Sigmoid colon (tissue), 7 donors: Measurements from ENCODE around the gene C1QTNF6. TPM values are rescaled to one million over a fixed set of nuclear protein-coding genes. Genes with fewer than 3 reads are reported as not detected.

Experiments
- DNase-seq: peaks from one replicate; pipeline ENCODE4 v3.0.0-alpha.2; 2019
- H3K27ac ChIP-seq, 4 donors: fragments of 200-600 bp; sonication (generic); one replicate each; pipeline ENCODE4 v1.5.1; 2016 to 2019; ENCODE audit warnings: mild to moderate bottlenecking in 1 of 4
- H3K27me3 ChIP-seq, 3 donors: fragments of 200-600 bp; sonication (generic); one replicate each; pipeline ENCODE4 v1.5.1; 2019; ENCODE audit warnings: mild to moderate bottlenecking in 1 of 3
- H3K36me3 ChIP-seq, 4 donors: fragments of 200-600 bp; sonication (generic); one replicate each; pipeline ENCODE4 v1.5.1; 2016 to 2019
- H3K4me1 ChIP-seq, 4 donors: fragments of 200-600 bp; sonication (generic); one replicate each; pipeline ENCODE4 v1.5.1; 2017 to 2019
- H3K4me3 ChIP-seq, 4 donors: fragments of 200-600 bp; sonication (generic); one replicate each; pipeline ENCODE4 v1.5.1; 2017 to 2019; ENCODE audit warnings: mild to moderate bottlenecking in 2 of 4, moderate library complexity in 1 of 4
- H3K9me3 ChIP-seq, 4 donors: fragments of 200-600 bp in 3 of 4; sonication (generic) in 3 of 4; one replicate each; pipeline versions ENCODE4 v1.5.1 to v1.6.1; 2013 to 2019
- EP300 ChIP-seq, 4 donors: sonication (generic); formaldehyde crosslinking; IDR thresholded peaks; one replicate each; pipeline ENCODE4 v1.6.1; 2017; ENCODE audit warnings: antibody characterized with exemption in 4 of 4
- POLR2A ChIP-seq, 2 donors: fragments of 450-650 bp; IDR thresholded peaks; one replicate each; pipeline ENCODE4 v1.6.1; 2016; ENCODE audit warnings: antibody characterized with exemption in 2 of 2, mild to moderate bottlenecking in 2 of 2, moderate library complexity in 2 of 2
- POLR2AphosphoS5 ChIP-seq, 4 donors: sonication (generic); formaldehyde crosslinking; IDR thresholded peaks; one replicate each; pipeline ENCODE4 v1.6.1; 2017; ENCODE audit warnings: antibody characterized with exemption in 4 of 4
- WGBS, 2 donors: extraction: QIAGEN DNeasy Blood & Tissue Kit; methylation state at CpG; one replicate each; pipeline ENCODE4 v1.1.7; 2013; 5-methylcytosine and 5-hydroxymethylcytosine counted together
- intact Hi-C: fragments of 100-400 bp; cut with DNase I; formaldehyde crosslinking; loops from one replicate; pipeline ENCODE4 v1.15.1; 2023
- polyA plus RNA-seq, 3 donors: library from polyadenylated mRNA; stranded (reverse); fragments of 200-250 nt; gene quantifications; one replicate each; pipeline ENCODE4 v1.2.3, GENCODE V29; 2013
- total RNA-seq, 4 donors: library from RNA; depleted of rRNA; stranded (reverse); fragments of >200 nt; gene quantifications; one replicate each; pipeline ENCODE4 v1.1.0, GENCODE V29; 2016
- TF ChIP-seq, protein P1 (sequence below), 4 experiments: fragments of 450-650 bp in 3 of 4; fragments of 200-600 bp in 1 of 4; IDR thresholded peaks; one replicate each; pipeline ENCODE4 v1.5.1; 2016 to 2019; ENCODE audit warnings: antibody characterized with exemption in 4 of 4, mild to moderate bottlenecking in 3 of 4, moderate library complexity in 2 of 4
- donor health status: healthy with polysubstance abuse.
- donor health status: Bipolar disorder and iron deficiency.
- donor health status: healthy.

C1QTNF6 gene
- total and polyA plus RNA-seq, 7 donors: 1.1 to 12.1 (median 1.8) TPM

DNA sequence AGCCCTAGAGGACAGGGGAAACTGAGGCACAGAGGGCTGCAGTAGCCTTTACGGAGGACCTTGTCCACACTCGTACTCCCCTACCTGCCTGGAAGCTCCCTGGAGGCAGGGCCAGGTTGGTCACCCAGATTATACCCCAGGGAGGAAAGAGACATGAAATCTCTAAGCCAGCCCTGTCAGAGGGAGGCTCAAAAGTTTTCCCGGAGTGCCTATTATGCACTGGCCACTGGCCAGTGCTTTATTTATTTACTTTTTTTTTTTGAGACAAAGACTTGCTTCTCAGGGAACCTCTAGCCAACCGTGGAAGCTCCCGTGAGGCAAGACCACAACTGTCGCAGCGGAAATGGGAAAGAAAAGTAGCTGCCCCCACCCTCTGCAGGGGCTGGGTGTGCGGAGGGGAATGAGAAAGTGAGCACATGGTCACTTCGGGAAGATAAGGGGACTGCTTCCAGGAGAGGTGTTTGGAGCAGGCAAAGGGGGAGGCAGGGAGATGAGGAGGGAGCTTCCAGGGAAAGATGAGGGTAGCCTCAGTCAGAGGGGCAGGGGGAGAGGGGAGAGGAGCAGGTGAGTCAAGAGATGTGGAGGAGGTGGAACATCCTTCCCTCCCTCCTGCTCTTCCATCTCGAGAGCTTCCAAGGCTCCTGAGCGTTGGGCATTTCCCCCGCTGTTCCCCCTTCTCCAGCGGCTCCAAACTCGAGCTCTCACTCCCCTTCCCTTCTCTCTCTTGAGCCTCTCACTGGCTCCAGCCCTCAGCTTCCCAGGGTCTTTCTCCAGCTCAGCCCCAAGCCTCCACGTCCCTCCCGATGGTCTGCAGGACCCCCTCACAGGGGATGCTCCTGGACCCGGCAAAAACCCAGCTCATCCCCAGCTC, 42.6 kb downstream of the C1QTNF6 start:
- 20 to 45% methylated on average over 17 of the region's 17 CpGs for WGBS, 2 donors
- Histone ChIP-seq H3K27me3 (peaks cover 0 to 25% (median 0%) of the 10 kb centered on the region in 3 donors), H3K27ac (no peak overlapping the region), H3K36me3 (no peaks in the 10 kb centered on the region), H3K4me1 (no peaks in the 10 kb centered on the region), H3K4me3 (no peak overlapping the region), H3K9me3 (no peaks in the 10 kb centered on the region)
- no peak for DNase-seq
- TF ChIP-seq POLR2A (IDR thresholded peaks at IDR 0.05): no peak
- TF ChIP-seq, protein P1, sequence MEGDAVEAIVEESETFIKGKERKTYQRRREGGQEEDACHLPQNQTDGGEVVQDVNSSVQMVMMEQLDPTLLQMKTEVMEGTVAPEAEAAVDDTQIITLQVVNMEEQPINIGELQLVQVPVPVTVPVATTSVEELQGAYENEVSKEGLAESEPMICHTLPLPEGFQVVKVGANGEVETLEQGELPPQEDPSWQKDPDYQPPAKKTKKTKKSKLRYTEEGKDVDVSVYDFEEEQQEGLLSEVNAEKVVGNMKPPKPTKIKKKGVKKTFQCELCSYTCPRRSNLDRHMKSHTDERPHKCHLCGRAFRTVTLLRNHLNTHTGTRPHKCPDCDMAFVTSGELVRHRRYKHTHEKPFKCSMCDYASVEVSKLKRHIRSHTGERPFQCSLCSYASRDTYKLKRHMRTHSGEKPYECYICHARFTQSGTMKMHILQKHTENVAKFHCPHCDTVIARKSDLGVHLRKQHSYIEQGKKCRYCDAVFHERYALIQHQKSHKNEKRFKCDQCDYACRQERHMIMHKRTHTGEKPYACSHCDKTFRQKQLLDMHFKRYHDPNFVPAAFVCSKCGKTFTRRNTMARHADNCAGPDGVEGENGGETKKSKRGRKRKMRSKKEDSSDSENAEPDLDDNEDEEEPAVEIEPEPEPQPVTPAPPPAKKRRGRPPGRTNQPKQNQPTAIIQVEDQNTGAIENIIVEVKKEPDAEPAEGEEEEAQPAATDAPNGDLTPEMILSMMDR (IDR thresholded peaks at IDR 0.05): no peak
- TF ChIP-seq POLR2AphosphoS5 (IDR thresholded peaks at IDR 0.05): no peak
- no peak for TF ChIP-seq EP300 (IDR thresholded peaks at IDR 0.05)
- intact Hi-C loops: no loop called here

DNA sequence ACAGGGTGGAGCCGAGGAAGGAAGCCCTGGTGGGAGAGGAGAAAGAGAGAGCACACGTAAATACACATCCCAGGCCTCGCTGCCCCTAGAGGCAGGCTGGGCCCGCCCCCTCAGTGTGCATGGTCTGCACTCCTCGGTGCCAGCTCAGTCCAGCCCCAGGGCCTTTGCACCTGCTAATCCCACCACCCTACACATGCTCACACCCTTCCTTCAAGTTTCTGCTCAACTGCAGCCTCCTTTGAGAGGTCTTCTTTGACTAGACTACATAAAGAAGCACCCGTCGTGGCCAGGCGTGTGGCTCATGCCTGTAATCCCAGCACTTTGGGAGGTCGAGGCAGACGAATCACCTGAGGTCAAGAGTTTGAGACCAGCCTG, 43.9 kb downstream of the C1QTNF6 start:
- Histone ChIP-seq H3K4me1 (no peaks in the 10 kb centered on the region), H3K27me3 (peaks cover 0 to 25% (median 0%) of the 10 kb centered on the region in 3 donors), H3K4me3 (no peak overlapping the region), H3K9me3 (no peaks in the 10 kb centered on the region), H3K27ac (no peak overlapping the region), H3K36me3 (no peaks in the 10 kb centered on the region)
- intact Hi-C loops: no loop called here
- TF ChIP-seq POLR2A (IDR thresholded peaks at IDR 0.05) (no peak), EP300 (IDR thresholded peaks at IDR 0.05) (no peak), POLR2AphosphoS5 (IDR thresholded peaks at IDR 0.05) (no peak)
- TF ChIP-seq, protein P1 (IDR thresholded peaks at IDR 0.05): no peak
- no peak for DNase-seq
- 88 to 90% methylated on average over 10 of the region's 10 CpGs for WGBS, 2 donors

DNA sequence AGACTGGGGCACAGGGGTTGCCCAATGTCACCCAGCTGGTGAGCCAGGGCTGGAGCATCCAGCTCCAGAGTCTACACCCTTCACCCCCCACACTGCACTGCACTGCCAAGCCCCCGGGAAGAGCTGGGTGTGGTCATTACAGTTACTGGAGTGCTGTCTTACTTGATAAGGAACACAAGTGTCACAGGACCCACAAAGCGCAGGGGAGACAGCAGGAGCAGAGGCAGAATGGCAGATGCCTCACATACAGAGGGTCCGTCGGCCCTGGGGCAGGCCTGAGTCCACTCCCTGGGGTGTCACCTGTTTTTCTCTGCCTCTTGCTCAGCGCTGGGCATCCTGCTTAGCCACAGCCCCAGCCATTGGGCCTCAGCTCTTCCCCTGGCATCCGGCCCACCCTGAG, 46.1 kb downstream of the C1QTNF6 start:
- Histone ChIP-seq H3K27ac (no peak overlapping the region), H3K27me3 (peaks cover 0 to 25% (median 0%) of the 10 kb centered on the region in 3 donors), H3K9me3 (no peaks in the 10 kb centered on the region), H3K4me1 (no peaks in the 10 kb centered on the region), H3K36me3 (no peaks in the 10 kb centered on the region), H3K4me3 (no peak overlapping the region)
- intact Hi-C loops: no loop called here
- 65 to 74% methylated on average over 6 of the region's 6 CpGs for WGBS, 2 donors
- no peak for DNase-seq
- TF ChIP-seq POLR2A (IDR thresholded peaks at IDR 0.05) (no peak), EP300 (IDR thresholded peaks at IDR 0.05) (no peak)

DNA sequence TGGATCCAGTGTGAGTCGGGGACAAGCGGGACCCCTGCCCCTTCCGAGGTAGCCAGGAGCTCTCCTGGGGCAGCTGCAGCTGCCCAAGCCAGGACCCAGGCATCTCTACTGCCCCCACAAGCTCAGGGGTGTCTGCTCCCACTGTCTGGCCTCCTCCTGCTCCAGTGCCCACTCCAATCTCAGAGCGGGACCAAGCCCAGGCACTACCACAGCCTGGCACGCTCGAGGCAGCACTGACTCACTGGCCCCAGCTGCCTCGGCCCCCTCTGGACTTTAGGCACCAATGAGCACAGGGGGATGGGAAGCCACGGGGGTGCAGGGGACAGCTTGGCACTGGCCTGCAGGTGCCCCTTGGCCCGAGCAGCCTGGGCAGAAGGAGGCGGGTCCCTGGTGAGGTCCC, 46.6 kb downstream of the C1QTNF6 start:
- Histone ChIP-seq H3K4me3 (no peak overlapping the region), H3K4me1 (no peaks in the 10 kb centered on the region), H3K27ac (no peak overlapping the region), H3K36me3 (no peaks in the 10 kb centered on the region), H3K27me3 (peaks cover 0 to 25% (median 0%) of the 10 kb centered on the region in 3 donors), H3K9me3 (no peaks in the 10 kb centered on the region)
- TF ChIP-seq POLR2A (IDR thresholded peaks at IDR 0.05): no peak
- intact Hi-C loops: no loop called here
- 81 to 91% methylated on average over 10 of the region's 10 CpGs for WGBS, 2 donors
- no peak for DNase-seq

DNA sequence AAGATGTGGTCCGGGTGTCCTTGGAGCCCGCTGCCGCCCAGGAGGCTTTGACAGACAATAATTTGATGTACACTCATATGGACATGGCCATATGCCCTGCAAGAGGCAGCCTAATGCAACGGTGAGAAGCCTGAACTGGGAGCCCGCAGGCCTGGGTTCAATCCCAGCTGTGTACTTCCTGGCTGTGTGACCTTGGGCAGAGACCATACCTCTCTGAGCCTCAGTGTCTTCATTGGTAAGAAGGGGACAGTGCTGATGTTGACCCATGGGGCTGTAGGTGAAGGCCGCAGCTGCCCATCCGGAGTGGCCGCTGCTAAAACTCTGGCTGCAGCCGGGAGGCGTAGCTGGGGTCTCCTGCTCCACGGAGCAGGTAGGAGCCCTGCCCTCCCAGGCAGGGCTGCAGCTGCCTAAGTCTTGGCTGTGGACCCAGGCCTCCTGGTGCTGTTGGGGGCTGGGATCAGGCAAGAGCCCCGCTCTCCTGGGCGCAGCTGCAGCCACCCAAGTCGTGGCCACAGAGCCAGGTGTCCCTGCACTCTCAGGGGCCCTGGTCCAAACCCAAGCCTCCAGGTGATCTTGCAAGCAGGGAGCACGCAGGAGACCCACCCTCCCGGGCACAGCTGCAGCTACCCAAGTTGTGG, 47.2 kb downstream of the C1QTNF6 start:
- H3K36me3 ChIP-seq: no peaks in the 10 kb centered on the region
- TF ChIP-seq POLR2A (IDR thresholded peaks at IDR 0.05) (no peak), EP300 (IDR thresholded peaks at IDR 0.05) (no peak), POLR2AphosphoS5 (IDR thresholded peaks at IDR 0.05) (no peak)
- TF ChIP-seq, protein P1 (IDR thresholded peaks at IDR 0.05): no peak
- H3K4me3 ChIP-seq: no peak overlapping the region
- H3K27ac ChIP-seq: no peak overlapping the region
- no peaks in the 10 kb centered on the region for H3K4me1 ChIP-seq
- H3K27me3 ChIP-seq: peaks cover 0 to 22% (median 0%) of the 10 kb centered on the region in 3 donors
- WGBS, 2 donors: 79 to 80% methylated on average over 16 of the region's 16 CpGs
- no peak for DNase-seq
- intact Hi-C loops: no loop called here
- H3K9me3 ChIP-seq: no peaks in the 10 kb centered on the region
